RWPE1 (cell line): Measurements from ENCODE around the gene RTN4IP1.

Source experiments
- CTCF ChIA-PET: fragments of 350-600 bp; sonication (Branson Sonifier 250); formaldehyde crosslinking; extraction: SDS; loops from one replicate; lab custom pipeline; 2021; lab: Yijun Ruan, JAX
- POLR2A ChIA-PET: fragments of 400-600 bp; formaldehyde crosslinking; extraction: SDS; loops from one replicate; lab custom pipeline; 2020; ENCODE audit warnings: antibody characterized with exemption; ENCODE audit not compliant: low non-redundant PET; lab: Yijun Ruan, JAX
- DNase-seq: peaks from one replicate; pipeline ENCODE4 v3.0.0; 2012; ENCODE audit warnings: low spot score
- H3K27ac ChIP-seq: fragments of 450-650 bp; 2 replicates; pipeline ENCODE4 v1.5.1; 2017
- CTCF ChIP-seq: fragments of 450-650 bp; conservative IDR thresholded peaks from 2 replicates; pipeline ENCODE4 v1.5.1; 2017; ENCODE audit warnings: low read depth, mild to moderate bottlenecking

RTN4IP1 gene, protein sequence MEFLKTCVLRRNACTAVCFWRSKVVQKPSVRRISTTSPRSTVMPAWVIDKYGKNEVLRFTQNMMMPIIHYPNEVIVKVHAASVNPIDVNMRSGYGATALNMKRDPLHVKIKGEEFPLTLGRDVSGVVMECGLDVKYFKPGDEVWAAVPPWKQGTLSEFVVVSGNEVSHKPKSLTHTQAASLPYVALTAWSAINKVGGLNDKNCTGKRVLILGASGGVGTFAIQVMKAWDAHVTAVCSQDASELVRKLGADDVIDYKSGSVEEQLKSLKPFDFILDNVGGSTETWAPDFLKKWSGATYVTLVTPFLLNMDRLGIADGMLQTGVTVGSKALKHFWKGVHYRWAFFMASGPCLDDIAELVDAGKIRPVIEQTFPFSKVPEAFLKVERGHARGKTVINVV

DNA sequence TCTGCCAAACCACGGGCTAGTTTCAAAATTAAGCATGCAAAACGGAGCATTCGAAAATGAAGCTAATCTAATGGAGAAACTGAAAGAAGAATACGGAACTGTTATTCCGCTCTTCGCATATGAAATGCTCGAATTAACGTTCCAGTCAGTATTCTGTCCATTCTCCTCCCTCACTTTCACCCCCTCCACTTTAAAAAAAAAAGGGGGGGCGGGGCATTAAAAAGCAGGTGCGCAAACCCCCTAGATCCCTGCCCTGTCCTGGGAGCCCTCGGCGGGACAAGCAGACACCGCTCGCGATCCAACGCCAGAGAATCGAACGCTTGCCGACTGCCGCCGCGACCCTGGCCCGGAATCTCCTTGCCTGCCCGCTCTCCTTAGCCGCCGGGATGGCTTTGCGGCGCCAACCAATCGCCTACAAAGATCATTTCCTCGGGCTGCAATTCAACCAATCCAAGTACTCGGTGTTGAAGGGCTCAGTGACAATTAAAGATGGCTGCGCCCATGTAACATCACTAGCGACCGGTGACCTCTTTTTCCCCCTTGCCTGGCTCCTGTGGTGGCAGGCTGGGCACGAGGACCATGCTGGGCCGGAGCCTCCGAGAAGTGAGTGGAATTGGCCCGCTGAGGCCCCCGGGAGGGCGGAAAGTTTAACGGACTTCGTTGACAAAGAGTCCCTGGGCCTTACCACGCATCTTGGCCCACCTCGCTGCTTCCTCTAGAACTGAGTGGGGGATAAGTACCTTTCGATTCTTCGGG, at the start of gene RTN4IP1, which contains the start of gene QRSL1:
RTN4IP1 (minus strand) TSS at position 396 of the 756 bp plus-strand sequence. CDS start 477 bp downstream, outside the sequence.
QRSL1 (plus strand) TSS at position 476 of the 756 bp plus-strand sequence; CDS start at position 580, 104 bp downstream.
- DNase-seq: peak; percentile 99
- POLR2A ChIA-PET: no interaction called here
- H3K27ac ChIP-seq: peak within 1 kb of the TSS; percentile 71
- CTCF ChIA-PET: no interaction called here
- TF ChIP-seq CTCF: no peak

DNA sequence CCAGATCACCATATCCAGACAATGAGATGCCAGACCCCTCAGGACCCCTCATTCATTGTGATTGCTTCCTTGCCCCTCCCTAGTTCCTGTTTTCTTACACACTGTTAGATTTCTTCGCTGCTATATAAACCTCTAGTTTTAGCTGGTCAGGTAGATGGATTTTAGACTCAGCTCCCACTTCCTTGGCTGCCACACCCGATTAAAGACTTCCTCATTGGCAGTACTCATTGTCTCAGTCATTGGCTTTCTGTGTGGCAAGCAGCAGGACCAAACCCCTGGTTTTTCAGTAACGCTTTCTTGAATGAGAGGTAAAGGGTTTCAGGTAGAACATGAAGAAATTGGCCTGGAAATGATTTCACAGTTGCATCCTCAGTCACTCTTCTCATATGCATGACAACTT, 48.0 kb upstream of the RTN4IP1 start:
- CTCF ChIA-PET: no interaction called here
- DNase-seq: no peak
- no peak overlapping the region for H3K27ac ChIP-seq
- TF ChIP-seq CTCF: no peak
- POLR2A ChIA-PET: no interaction called here

- H3K27ac ChIP-seq: no peak overlapping the region
- TF ChIP-seq CTCF: no peak
- ChIA-PET CTCF (no interaction called here), POLR2A (no interaction called here)
- DNase-seq: no peak
Observed at GRCh38 chr6:106674541-106675229, 45.4 kb upstream of the RTN4IP1 start.

DNA sequence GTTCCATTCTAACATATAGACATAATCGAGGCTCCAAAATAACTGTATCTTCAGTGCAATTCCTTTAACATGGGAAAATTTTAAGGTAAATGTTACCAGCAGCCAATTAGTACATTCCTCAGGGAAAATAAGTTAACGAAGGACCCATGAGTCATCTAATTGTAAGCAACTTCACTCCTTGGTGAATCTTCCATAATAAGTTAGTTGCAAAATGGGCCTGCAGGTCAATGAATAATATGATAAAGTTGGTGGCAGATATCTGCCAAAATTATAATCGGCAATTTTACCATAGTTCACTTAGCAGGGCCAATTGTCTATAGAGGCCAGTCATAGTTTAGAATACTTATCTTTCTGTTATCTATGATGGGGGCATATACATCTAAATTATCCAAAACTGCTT, 42.4 kb upstream of the RTN4IP1 start:
- DNase-seq: no peak
- POLR2A ChIA-PET: no interaction called here
- CTCF ChIA-PET: no interaction called here
- H3K27ac ChIP-seq: no peak overlapping the region
- no peak for TF ChIP-seq CTCF

- no peak for DNase-seq
- TF ChIP-seq CTCF: no peak
- POLR2A ChIA-PET: no interaction called here
- CTCF ChIA-PET: interaction anchor here (0.6 kb wide), 1 partner anchor 299 kb away, joined by 3 read pairs; no protein-coding TSS in a partner anchor
- H3K27ac ChIP-seq: no peak overlapping the region
Observed at GRCh38 chr6:106670236-106670635, 40.9 kb upstream of the RTN4IP1 start.

DNA sequence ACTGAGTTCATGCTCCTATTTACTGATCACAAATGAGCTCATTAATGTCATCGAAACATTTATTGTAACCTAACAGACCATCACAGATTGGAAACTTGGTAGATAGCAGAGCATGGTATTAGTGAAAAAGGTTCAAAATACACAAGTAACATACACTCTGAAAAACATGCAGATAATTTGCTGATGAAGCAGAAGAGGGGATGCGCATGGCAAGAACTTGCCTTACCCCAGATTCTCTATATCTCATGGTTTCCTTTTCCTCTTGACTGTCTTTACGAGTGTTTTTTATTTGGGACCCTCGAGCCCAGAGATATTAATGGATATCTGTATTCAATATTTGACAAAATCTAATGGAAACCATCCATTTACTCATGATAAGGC, 37.7 kb upstream of the RTN4IP1 start:
- ChIA-PET POLR2A (no interaction called here), CTCF (no interaction called here)
- H3K27ac ChIP-seq: no peak overlapping the region
- no peak for DNase-seq
- TF ChIP-seq CTCF: no peak
